Right lobe of liver (tissue), 4 donors: ENCODE results near the gene SAMD11.

ENCODE experiments used
- POLR2A ChIP-seq: fragments of 450-650 bp; IDR thresholded peaks from one replicate; pipeline ENCODE4 v1.6.1; 2017; ENCODE audit warnings: antibody characterized with exemption, mild to moderate bottlenecking
- TF ChIP-seq, protein P1 (sequence below), 4 donors: fragments of 200-600 bp in 3 of 4; fragments of 450-650 bp in 1 of 4; IDR thresholded peaks; one replicate each; pipeline versions ENCODE4 v1.5.1 to v1.8.0; 2016 to 2022; ENCODE audit warnings: antibody characterized with exemption in 4 of 4, mild to moderate bottlenecking in 2 of 4
- donor health status: DM: no; HTN: no; CAD: no.
- donor health status: DM: no; HTN: no; CAD: no.
- donor health status: DM: no; HTN: yes; CAD: no.

DNA sequence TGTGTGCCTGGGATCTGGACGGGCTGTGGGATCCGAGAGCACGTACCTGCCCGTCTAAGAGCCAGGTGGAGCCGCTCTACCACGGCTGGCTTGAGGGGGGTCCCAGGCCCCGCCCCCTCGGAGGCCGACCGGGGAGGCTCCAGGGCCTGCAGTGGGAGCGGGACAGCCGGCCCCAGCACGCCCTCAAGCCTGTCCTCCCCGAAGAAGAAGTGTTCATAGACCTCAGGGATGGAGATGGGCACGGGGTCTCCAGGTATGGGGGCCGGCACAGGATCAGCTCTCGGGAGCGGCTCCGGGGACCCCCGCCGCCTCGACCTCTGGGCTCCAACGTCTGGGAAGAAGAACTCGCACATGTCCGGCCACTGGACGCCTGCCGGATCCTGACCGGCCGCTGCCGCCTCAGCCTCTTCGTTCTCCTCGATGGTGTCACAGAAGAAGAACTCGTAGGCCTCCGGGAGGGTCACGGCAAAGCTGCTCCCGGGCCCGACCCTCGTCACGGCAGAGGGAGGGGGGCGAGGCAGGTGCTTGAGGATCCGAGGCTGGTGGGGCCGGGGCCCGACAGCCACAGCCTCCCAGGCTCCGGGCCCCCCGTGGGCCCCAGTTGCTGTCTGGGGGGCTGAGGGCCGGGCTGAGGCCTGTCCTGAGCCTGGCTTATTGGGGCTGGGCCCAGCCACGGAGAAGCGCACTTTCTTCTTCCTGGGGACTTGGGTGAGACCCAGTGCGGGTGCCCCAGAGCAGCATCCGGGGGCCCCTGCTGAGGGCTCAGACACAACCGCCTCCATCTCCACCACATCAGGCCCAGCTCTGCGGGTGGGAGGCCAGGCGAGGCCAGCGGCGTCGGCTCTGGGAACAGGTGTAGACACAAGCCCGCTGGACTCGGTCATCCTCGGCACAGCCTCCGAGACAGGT is 55.4 kb downstream of the SAMD11 start:
- TF ChIP-seq, protein P1, sequence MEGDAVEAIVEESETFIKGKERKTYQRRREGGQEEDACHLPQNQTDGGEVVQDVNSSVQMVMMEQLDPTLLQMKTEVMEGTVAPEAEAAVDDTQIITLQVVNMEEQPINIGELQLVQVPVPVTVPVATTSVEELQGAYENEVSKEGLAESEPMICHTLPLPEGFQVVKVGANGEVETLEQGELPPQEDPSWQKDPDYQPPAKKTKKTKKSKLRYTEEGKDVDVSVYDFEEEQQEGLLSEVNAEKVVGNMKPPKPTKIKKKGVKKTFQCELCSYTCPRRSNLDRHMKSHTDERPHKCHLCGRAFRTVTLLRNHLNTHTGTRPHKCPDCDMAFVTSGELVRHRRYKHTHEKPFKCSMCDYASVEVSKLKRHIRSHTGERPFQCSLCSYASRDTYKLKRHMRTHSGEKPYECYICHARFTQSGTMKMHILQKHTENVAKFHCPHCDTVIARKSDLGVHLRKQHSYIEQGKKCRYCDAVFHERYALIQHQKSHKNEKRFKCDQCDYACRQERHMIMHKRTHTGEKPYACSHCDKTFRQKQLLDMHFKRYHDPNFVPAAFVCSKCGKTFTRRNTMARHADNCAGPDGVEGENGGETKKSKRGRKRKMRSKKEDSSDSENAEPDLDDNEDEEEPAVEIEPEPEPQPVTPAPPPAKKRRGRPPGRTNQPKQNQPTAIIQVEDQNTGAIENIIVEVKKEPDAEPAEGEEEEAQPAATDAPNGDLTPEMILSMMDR (IDR thresholded peaks at IDR 0.05): no peak
- no peak for TF ChIP-seq POLR2A
